Skeletal muscle tissue (tissue), 4 donors: ENCODE measurements around the gene SPINDOC. TPM values are rescaled to one million over a fixed set of nuclear protein-coding genes. Genes with fewer than 3 reads are reported as not detected.

ENCODE experiments used
- H3K27ac ChIP-seq: one replicate; pipeline ENCODE4 v1.7.0; 2013; ENCODE audit warnings: mild to moderate bottlenecking, low read depth, low read length, inconsistent platforms
- H3K27me3 ChIP-seq, 3 donors: one replicate each; pipeline ENCODE4 v1.7.0; 2013; ENCODE audit warnings: low read length in 3 of 3; ENCODE audit not compliant: control insufficient read depth in 3 of 3, insufficient read depth in 3 of 3
- H3K36me3 ChIP-seq, 3 donors: one replicate each; pipeline ENCODE4 v1.7.0; 2013; ENCODE audit warnings: low read length in 3 of 3; ENCODE audit not compliant: control insufficient read depth in 3 of 3, insufficient read depth in 3 of 3
- H3K4me1 ChIP-seq, 3 donors: one replicate each; pipeline ENCODE4 v1.7.0; 2013; ENCODE audit warnings: low read length in 3 of 3, mild to moderate bottlenecking in 3 of 3; ENCODE audit not compliant: control insufficient read depth in 3 of 3, insufficient read depth in 3 of 3
- H3K4me3 ChIP-seq, 3 donors: one replicate each; pipeline ENCODE4 v1.7.0; 2013; ENCODE audit warnings: low read length in 3 of 3
- H3K9ac ChIP-seq, 3 donors: one replicate each; pipeline ENCODE4 v1.7.0; 2013; ENCODE audit warnings: low read length in 3 of 3, mild to moderate bottlenecking in 3 of 3, moderate library complexity in 2 of 3, low read depth in 1 of 3
- H3K9me3 ChIP-seq, 3 donors: one replicate each; pipeline ENCODE4 v1.7.0; 2013; ENCODE audit warnings: low read length in 3 of 3; ENCODE audit not compliant: control insufficient read depth in 3 of 3
- total RNA-seq: library from RNA; depleted of rRNA; stranded (reverse); fragments of >200 nt; gene quantifications from one replicate; pipeline ENCODE4 v1.2.3, GENCODE V29; 2014
- donor health status: Osteomylitis.

SPINDOC gene
- total RNA-seq, 1 donor from 2014 or later = 6.8 TPM

DNA sequence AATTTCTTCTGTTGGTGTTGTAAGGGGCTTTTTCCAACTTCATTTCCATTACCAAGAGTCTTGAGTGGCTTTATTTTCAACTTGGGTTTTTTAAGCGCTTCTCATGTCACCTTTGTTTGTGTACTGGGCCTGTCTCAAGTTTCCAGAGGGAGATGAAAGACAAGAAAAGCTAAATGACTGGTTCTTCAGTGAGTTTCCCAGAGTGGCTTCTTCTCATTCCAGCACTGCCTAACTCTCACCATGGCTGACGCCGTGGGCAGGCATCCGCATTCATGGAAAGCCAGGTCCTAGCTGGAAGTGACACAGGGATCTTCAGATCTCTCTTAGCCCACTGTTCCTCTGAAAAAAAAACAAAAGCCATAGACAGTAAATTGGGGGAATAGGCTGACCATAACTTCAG is 54.3 kb downstream of the SPINDOC start:
- no peaks in the 10 kb centered on the region for H3K9me3 ChIP-seq
- no peaks in the 10 kb centered on the region for H3K27me3 ChIP-seq
- peaks cover 36 to 47% (median 47%) of the 10 kb centered on the region in 3 donors for H3K4me1 ChIP-seq
- H3K27ac ChIP-seq = no peak overlapping the region
- H3K9ac ChIP-seq = no peak overlapping the region
- peaks cover 0 to 2% (median 0%) of the 10 kb centered on the region in 3 donors for H3K36me3 ChIP-seq
- H3K4me3 ChIP-seq = no peak overlapping the region

DNA sequence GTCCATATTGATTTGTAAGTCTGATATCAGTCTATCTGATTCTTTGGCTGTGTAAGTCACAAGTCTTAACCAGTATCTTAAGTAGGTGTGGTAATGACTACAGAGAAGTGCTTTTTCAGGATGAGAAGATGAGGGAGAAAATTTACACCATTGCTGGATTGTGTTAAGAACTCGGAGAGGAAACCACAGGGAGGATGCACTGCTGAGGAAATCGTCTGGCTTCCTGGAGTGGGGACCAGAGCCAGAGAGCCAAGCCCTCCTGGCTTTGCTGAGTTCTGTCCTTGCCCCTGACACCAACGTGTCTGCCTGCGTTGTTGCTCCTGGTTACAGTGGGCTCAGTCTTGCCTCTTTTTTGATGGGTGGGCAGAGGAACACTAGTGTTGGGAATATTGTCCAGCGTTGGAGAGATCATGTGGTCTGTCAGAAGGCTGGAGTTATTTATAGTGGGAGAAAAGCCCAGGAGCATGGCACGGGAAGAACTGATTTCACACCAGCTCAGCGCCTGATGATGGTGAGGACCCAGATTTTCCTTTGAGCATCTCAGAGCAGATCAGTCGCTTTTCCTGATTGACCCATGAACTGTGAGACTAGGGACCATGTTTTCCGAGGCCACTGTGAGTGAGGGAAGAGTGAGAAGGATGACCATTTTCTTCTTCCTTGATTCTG is 55.3 kb downstream of the SPINDOC start:
- Histone ChIP-seq H3K27ac (peak overlapping the region; percentile 19), H3K36me3 (peaks cover 0 to 3% (median 0%) of the 10 kb centered on the region in 3 donors), H3K4me1 (peaks cover 46 to 57% (median 56%) of the 10 kb centered on the region in 3 donors), H3K4me3 (no peak overlapping the region), H3K27me3 (no peaks in the 10 kb centered on the region), H3K9me3 (no peaks in the 10 kb centered on the region), H3K9ac (peak overlapping the region in 2 of 3 donors; percentile 26 to 51)

DNA sequence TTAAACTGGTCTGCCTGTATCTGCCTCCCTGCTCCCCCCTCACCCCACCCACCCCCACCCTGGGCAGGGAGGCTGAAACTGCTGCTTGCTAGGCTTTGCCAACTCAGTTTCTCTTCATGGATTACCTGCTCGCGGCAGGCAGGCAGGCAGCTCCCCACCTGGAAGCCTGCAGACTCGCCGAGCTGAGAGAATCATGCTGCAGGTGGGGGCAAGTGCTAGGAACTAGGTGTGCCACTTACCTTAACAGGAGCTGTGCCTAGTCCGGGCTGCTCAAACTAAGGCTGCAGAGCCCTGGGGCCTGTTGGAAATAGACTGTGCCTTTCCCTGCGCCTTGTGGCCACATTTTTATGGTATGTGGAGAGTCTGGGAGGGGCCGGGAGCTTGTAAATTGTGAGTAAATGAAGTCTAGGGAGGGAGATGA is 55.9 kb downstream of the SPINDOC start:
- Histone ChIP-seq H3K4me3 (no peak overlapping the region), H3K4me1 (peaks cover 48 to 63% (median 61%) of the 10 kb centered on the region in 3 donors), H3K27me3 (no peaks in the 10 kb centered on the region), H3K9me3 (no peaks in the 10 kb centered on the region), H3K27ac (no peak overlapping the region), H3K9ac (no peak overlapping the region), H3K36me3 (peaks cover 0 to 3% (median 0%) of the 10 kb centered on the region in 3 donors)

DNA sequence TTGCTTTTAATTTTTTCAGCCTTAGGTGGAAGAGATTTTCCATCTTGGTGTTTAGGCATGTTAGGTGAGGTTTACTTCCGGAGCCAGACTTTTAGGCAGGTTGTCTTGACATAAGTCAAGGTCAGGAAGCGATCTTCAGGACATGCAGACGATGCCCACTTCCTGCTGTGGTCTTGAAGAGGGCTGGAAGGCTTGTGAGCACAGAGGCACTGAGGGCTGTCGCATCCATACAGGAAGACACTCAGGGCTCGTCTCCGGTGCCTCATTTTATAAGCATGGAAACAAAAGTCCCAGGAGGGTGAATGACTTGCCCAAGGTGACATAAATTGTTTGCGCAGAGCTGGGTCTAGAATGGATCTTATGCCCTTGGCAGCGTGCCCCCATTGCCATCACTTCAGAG is 56.4 kb downstream of the SPINDOC start:
- no peak overlapping the region for H3K4me3 ChIP-seq
- H3K36me3 ChIP-seq = peaks cover 0 to 3% (median 0%) of the 10 kb centered on the region in 3 donors
- peak overlapping the region in 1 of 3 donors; percentile 50 for H3K9ac ChIP-seq
- no peak overlapping the region for H3K27ac ChIP-seq
- H3K9me3 ChIP-seq = no peaks in the 10 kb centered on the region
- H3K4me1 ChIP-seq = peaks cover 53 to 68% (median 63%) of the 10 kb centered on the region in 3 donors
- H3K27me3 ChIP-seq = no peaks in the 10 kb centered on the region

DNA sequence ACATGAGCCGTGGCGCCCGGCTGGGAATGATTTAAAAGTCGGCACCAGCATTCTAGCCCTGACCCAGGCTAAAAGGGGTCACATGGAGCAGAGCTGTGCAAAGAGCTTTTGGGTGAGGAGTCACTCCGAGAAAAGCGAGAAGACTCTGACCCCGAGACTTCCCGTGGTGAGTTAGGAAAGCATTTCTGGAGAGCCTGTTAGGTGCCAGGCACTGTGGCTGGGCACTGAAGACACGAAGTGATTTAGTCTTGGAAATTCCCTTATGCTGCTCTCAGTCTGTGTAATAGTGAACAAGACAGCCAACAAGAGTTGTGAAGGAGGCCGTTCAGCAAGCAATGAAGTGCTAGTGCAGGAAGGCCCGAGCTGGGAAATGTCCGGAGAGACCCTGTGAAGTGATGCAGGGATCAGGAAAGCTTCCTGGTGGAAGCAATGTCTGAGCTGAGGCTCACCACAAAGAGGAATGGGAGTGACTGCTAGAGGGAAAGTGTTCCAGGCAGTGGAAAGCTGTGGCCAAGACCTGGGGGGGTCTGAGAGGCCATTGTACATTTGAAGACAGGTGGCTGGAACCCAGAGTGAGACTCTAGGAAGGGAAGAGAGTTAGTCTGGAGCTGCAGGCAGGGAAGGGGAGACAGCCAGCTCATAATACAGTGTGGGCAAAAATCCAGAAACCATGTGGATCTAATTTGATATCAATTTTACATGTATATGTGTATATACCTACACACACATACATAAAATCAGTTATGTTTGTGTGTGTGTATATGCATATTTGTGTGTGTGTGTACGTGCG is 57.3 kb downstream of the SPINDOC start:
- H3K36me3 ChIP-seq = peaks cover 0 to 3% (median under 1%) of the 10 kb centered on the region in 3 donors
- peaks cover 53 to 70% (median 64%) of the 10 kb centered on the region in 3 donors for H3K4me1 ChIP-seq
- H3K4me3 ChIP-seq = no peak overlapping the region
- no peaks in the 10 kb centered on the region for H3K27me3 ChIP-seq
- no peak overlapping the region for H3K27ac ChIP-seq
- peak overlapping the region in 2 of 3 donors; percentile 38 to 50 for H3K9ac ChIP-seq
- no peaks in the 10 kb centered on the region for H3K9me3 ChIP-seq

DNA sequence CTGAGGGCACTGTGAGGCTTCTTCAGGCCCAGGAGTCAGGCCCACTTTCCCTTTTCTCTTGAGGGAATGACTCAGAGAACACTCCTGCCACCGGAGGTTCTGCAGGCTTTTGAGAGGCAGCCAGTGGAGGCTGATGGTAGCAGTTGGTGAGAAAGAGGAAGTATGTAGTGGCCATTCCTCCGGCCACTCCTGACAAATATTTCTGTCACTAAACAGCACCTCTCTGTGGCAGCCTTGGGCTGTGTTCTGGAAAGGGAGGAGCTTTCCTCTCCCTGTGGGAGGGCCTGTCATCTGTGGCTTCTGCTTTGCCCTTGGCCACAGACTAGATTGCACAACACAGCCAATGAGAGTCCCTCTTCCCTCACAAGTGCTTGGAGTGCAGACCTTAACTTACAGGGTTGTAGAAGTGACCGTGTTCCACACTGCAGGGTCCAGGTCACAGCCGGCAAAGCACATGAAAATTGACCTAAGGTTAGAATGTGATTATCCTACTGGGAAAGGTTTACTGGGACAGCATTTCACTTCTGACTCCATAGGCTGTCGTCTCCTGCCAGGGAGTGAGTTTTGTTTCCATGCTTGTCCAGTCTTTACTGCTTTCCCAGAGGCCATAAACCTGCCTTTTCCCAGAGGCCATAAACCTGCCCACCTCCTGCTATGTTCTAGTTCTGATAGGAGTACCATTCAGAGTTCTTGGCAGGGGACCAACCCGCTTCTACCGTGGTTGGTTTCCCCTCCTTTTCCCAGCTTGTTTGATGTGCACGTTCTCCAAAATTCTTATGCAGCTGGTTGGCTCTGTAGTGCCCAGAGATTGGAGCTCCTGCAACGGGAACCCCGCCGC is 58.9 kb downstream of the SPINDOC start:
- Histone ChIP-seq H3K9ac (peak overlapping the region; percentile 46 to 76 (median 70)), H3K9me3 (no peaks in the 10 kb centered on the region), H3K36me3 (peaks cover 0 to 4% (median 3%) of the 10 kb centered on the region in 3 donors), H3K27ac (peak overlapping the region; percentile 69), H3K27me3 (no peaks in the 10 kb centered on the region), H3K4me3 (peak overlapping the region; percentile 58 to 67 (median 63)), H3K4me1 (peaks cover 48 to 64% (median 59%) of the 10 kb centered on the region in 3 donors)

DNA sequence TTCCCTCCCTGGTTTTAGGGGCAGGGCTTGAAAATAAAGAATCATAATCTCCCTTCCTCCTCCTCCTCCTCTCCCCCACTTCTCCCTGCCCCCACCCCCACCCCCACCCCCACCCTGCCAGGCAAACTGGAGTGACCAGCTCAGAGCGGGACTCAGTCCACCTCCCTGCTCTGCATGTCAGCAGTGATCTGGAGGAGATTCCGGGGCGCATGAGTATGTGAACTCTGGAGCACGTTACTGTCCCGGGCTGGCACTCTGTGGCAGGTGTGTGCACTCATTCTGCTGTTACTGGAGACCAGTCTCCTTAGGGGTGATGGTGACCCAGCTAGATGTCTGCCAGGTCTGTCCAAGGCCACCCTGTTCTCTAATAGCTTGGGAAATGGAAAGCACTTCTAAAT is 59.5 kb downstream of the SPINDOC start:
- Histone ChIP-seq H3K4me1 (peaks cover 48 to 64% (median 62%) of the 10 kb centered on the region in 3 donors), H3K4me3 (peak overlapping the region in 1 of 3 donors; percentile 63), H3K27ac (peak overlapping the region; percentile 69)

DNA sequence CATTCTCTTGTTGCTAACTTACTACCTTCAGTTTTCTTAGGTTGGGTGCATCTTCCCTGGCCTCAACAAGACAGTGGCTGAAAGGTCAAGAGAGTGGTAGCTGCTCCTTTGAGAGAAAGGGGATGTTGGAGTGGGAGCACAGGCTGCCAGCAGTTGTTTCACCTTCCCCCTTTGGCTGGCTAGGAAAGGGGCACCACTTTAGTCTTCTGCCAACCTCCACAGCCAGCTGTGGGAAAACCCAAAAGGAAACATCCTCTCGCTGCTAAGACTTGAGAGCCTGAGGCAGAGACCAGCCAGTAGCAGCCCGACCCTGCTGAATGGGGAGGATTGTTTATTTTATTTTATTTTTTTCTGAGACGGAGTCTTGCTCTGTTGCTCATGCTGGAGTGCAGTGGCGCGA is 60.1 kb downstream of the SPINDOC start:
- no peaks in the 10 kb centered on the region for H3K9me3 ChIP-seq
- no peak overlapping the region for H3K27ac ChIP-seq
- peaks cover 0 to 4% (median 3%) of the 10 kb centered on the region in 3 donors for H3K36me3 ChIP-seq
- H3K9ac ChIP-seq = peak overlapping the region in 2 of 3 donors; percentile 40 to 65
- no peaks in the 10 kb centered on the region for H3K27me3 ChIP-seq
- H3K4me1 ChIP-seq = peaks cover 47 to 63% (median 63%) of the 10 kb centered on the region in 3 donors
- no peak overlapping the region for H3K4me3 ChIP-seq

More for the DNA sequence above, 59.5 kb downstream of the SPINDOC start:
- Histone ChIP-seq H3K9ac (peak overlapping the region in 2 of 3 donors; percentile 40 to 65), H3K9me3 (no peaks in the 10 kb centered on the region), H3K36me3 (peaks cover 0 to 4% (median 3%) of the 10 kb centered on the region in 3 donors), H3K27me3 (no peaks in the 10 kb centered on the region)

DNA sequence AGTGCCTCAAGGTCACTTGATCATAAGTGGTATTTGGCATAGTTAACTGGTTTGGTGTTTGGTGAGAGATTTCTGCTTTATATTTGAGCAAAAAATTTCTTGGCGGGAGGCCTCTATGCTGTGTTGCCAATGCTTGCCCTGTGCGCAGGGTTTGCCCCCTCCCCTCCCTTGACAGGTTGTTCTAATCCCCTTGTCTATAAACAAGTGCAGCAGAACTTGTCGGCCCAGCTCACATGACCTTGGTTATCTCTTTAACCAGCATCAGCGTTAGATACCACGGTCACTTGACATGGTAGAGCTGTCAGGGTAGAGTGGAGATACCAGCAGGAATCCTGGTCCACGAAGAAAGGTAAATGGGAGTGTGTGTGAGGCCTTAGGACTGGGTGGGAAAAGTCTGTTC is 61.3 kb downstream of the SPINDOC start:
- no peak overlapping the region for H3K9ac ChIP-seq
- peaks cover 44 to 55% (median 53%) of the 10 kb centered on the region in 3 donors for H3K4me1 ChIP-seq
- no peaks in the 10 kb centered on the region for H3K9me3 ChIP-seq
- no peak overlapping the region for H3K27ac ChIP-seq
- peaks cover 0 to 4% (median 3%) of the 10 kb centered on the region in 3 donors for H3K36me3 ChIP-seq
- H3K4me3 ChIP-seq = no peak overlapping the region
- no peaks in the 10 kb centered on the region for H3K27me3 ChIP-seq
